GM19193 (cell line): ENCODE results near the gene TMEM61.

ENCODE experiments used
- POLR2A ChIP-seq: IDR thresholded peaks from 4 replicates; pipeline ENCODE4 v1.6.1; 2011; ENCODE audit not compliant: insufficient read depth, insufficient read length; ENCODE audit errors: extremely low read depth

TMEM61 gene

GRCh38 chr1:54987919-54988705, 7.7 kb downstream of the TMEM61 start:
- TF ChIP-seq POLR2A, result no peak

GRCh38 chr1:54988975-54989374, 8.5 kb downstream of the TMEM61 start:
- TF ChIP-seq POLR2A, result no peak

DNA sequence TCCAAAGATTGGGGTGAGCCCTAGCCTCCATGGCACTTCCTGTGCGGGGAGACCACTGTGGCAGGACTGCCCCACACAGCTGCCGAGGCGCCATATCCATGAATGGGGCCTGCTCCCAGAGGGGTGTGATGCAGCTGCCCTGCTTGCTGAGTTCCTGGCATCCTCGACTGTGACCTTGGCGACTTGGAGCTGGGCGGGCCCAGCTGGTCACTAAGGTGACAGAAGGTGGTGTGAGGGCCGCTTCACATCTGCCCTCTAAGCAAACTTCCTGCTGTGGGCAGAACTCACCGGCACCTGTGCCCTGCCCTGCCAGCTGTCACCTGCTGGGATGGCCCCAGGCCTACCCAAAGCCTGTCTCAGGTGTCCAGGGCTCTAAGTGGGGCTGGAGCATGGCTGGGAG, 9.0 kb downstream of the TMEM61 start:
- no peak for TF ChIP-seq POLR2A

DNA sequence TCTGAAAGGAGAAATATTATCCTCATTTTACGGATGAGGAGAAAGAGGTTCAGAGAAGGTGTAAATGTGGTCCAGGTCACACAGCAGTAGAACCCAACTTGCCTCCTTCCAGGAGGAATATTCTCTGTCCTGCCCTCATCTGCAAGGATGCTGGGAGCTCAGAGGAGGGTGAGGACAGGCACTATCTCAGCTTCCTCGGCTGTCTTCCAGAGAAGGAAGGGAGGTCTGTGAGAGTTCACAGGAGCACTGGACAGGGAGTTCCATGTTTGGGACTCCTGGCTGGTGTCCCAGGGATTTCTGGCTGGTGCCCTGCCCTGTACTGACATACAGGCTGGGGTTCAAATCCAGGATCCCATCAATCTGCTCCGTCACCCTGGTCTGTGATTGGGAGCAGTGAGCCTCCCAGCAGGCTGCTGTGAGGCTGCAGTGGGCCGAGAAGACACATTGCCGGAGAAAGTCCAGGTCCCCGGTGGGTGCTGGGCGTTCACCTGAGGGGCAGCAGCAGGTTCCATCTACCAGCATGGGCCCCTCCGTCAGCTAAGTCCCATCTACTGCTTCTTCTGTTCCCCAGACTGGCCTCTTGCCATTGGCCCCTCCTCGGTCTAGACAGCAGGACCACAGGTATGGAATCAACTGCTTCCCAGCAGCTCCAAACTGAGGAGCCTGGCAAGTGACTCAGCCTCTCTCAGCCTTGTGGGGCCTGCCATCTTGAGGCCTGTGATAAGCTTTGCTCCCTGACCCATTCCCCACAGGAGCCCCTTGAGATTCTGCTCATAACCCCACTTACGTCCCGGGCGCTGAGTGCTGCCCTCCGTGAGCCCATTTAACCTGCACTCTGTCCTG, 9.8 kb downstream of the TMEM61 start:
- TF ChIP-seq POLR2A, result no peak

DNA sequence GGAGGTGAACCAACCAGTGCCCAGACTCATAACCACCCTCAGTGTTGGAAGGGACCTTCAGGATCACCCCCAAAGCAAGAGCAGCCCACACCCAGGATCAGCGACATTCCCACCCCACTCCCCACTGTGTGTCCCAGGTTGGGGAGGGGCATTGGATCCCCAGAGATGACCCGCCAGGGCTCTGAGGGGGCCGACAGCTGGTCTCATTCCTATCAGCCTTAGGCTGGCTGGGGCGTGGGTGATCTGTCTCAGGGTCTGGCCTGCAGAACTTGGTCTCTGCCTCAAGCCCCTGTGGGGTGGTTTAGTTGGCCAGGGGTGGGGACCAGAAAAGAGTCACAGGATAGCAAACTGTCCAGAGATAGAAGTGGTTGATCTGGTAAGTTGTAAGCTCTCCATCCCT, 10.5 kb downstream of the TMEM61 start:
- TF ChIP-seq POLR2A, result no peak

GRCh38 chr1:54991939-54992338, 11.5 kb downstream of the TMEM61 start:
- no peak for TF ChIP-seq POLR2A

DNA sequence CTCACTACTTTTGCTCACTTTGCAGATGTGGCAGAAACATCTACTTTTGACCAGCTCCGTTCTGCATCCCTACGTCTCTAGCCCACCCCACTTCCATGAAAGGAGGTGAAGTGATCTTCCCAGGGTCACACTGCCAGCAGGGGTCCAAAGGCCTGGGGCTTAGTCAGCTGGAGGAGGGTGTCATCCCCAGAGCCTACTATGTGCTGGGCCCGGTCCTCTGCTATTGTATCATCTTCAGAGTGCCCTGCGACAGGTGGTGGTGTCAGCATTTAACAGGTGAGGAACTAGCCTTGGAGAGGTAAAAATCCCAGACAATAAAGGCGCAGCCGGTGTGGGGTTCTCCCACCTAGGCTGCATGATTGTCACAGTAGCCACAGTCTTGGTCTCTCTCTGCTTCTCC, 12.7 kb downstream of the TMEM61 start:
- TF ChIP-seq POLR2A, result no peak

DNA sequence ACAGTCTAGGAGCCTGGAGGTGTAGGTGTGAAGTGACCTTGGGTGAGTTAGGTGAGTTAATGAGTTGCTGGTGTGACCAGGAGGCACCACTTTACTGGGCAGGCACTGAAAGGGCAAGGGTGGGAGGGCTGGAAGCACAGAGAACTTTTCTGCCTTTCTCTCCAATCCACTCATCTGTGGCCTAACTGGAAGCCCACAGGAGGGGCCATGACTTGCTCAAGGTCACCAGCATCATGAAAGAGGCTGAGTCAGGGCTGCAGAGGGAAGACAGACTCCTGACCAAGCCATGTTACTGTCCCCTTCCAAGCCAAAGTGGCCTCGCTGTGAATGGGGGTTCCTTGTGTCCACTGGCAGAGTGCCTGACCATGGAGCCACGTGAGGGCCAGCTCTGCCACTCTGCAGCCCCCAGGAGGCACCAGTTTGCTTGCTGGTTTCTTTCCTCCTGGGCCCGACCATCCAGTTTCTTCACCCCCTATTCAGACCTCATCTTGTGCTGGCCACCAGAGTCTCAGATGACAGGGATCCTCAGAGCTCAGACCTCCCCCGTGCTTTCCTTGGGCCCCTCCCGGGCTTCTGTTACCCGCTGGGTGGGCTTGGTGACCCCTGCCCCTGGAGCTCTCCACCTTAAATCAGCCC, 14.0 kb downstream of the TMEM61 start:
- TF ChIP-seq POLR2A, result no peak

- TF ChIP-seq POLR2A, result no peak
These were observed 14.8 kb downstream of the TMEM61 start for GRCh38 chr1:54995013-54995760.

DNA sequence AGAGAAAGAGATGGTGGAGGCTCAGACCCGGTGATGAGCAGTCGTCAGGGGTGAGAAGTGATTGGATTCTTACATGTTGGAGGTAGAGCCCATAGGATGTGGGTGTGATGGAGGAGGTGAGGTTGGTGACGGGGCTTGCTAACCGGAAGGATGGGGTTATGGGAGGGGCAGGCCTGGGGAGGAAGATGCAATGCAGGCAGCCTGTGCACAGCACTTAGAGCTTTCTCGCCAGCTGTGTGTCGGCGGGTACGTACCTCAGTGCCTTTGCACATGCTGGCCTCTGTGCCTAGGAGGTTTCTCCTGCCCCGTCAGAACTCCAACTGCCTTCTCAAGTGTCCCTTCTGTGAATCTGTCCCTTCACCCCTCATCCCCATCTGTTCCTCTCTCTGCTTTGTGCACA, 15.4 kb downstream of the TMEM61 start:
- TF ChIP-seq POLR2A, result no peak

- no peak for TF ChIP-seq POLR2A
These were observed 16.0 kb downstream of the TMEM61 start for GRCh38 chr1:54996359-54996868.

DNA sequence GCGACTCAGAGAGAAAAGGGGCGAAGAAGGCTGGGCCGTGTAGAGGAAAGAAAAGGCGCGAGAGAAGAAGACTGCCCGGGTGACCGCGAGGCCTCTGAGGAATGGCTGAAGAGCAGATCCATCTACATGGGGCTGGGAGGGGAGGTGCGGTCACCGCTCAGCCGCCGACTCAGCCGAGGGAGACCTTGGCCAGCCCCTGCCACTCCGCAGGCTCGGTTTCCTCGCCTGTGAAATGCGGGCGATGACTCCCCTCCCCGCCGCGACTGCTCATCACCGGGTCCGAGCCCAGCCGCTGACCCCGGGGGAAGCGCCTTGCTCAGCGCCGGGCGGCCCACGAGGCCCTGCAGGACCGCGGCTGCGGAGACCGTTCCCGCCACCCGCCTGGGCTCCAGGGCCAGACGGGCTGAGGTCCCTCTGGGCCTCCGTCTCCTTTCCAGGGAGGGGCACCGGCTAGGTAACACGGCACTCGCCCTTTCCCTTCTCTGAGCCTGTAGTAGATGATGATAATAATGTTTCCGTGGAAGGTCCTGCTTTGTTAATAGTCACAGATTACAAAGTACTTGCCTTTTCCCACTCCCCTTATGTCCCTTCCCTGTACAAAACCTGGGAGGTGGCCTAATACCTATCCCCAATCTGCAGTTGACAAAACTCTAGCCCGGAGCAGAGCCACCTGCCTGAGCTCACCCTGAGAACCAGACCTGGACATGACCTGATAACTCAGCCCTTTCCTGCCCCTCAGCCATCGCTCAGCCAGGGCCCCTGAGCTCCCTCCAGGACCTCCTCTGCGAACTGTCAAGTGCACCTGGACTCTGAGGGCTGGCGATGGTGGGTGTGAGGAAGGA, 16.7 kb downstream of the TMEM61 start:
- no peak for TF ChIP-seq POLR2A

DNA sequence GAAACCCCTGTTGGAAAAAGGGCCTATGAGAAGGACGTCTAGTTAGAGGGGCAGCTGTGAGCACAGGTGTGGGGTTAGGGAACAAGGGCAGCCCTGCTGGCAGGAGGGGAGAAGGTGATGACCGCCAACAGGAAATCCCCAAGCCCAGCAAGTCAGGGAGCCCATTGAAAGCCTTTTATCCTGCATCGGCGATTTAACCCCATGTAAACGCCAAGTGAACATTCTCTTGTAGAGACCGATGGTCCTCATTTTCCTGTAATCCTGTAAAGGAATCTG, 17.2 kb downstream of the TMEM61 start:
- no peak for TF ChIP-seq POLR2A

GRCh38 chr1:54998100-54998499, 17.7 kb downstream of the TMEM61 start:
- no peak for TF ChIP-seq POLR2A

DNA sequence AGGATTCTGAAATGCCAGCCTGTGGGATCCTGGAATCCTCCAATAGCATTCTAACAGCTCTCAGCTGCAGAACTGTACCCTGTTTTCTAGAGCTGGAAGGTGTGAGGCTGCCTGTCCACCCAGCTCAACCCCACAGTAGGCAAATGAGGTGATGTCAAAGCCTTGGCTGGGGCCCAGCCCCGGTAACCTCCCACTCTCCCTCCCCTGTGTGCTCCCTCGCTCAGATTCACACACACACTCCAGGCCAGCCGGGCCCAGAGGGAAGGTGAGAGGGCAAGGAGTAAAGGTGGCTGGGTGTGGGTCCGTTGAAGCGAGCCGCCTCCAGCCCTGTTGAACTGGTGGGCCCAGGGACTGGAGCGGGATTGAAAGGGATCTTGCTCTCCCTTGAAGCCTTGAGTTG, 18.2 kb downstream of the TMEM61 start, which contains the start of gene BSND:
BSND (plus strand) TSS at position 257 of the 400 bp plus-strand sequence. CDS start 254 bp downstream, outside the sequence.
- no peak for TF ChIP-seq POLR2A
